Nephron (organoid): ENCODE measurements around the gene GRIK3.

Experiments used
- H3K27ac Mint-ChIP-seq, 3 experiments: 2 replicates each; pipeline ENCODE4 v1.8.0; 2020; ENCODE audit warnings: mixed read lengths in 3 of 3, mild to moderate bottlenecking in 2 of 3, moderate library complexity in 1 of 3
- H3K27me3 Mint-ChIP-seq: 2 replicates; pipeline ENCODE4 v1.8.0; 2021; ENCODE audit warnings: low read depth, mild to moderate bottlenecking, moderate library complexity, mixed read lengths
- H3K36me3 Mint-ChIP-seq: 2 replicates; pipeline ENCODE4 v1.8.0; 2020; ENCODE audit warnings: low read depth, mixed read lengths
- H3K4me1 Mint-ChIP-seq: 2 replicates; pipeline ENCODE4 v1.8.0; 2020; ENCODE audit warnings: mixed read lengths
- H3K4me3 Mint-ChIP-seq, 3 experiments: 2 replicates each; pipeline ENCODE4 v1.8.0; 2020; ENCODE audit warnings: mild to moderate bottlenecking in 3 of 3, mixed read lengths in 3 of 3, moderate library complexity in 2 of 3
- H3K9me3 Mint-ChIP-seq: 2 replicates; pipeline ENCODE4 v1.8.0; 2020; ENCODE audit warnings: mixed read lengths
- TF ChIP-seq, protein P1 (sequence below), 3 experiments: fragments of 200-600 bp; sonication (generic); IDR thresholded peaks; one replicate each; pipeline ENCODE4 v1.5.0; 2021; ENCODE audit warnings: antibody characterized with exemption in 3 of 3; ENCODE audit not compliant: unreplicated experiment in 3 of 3

The GRIK3 gene

DNA sequence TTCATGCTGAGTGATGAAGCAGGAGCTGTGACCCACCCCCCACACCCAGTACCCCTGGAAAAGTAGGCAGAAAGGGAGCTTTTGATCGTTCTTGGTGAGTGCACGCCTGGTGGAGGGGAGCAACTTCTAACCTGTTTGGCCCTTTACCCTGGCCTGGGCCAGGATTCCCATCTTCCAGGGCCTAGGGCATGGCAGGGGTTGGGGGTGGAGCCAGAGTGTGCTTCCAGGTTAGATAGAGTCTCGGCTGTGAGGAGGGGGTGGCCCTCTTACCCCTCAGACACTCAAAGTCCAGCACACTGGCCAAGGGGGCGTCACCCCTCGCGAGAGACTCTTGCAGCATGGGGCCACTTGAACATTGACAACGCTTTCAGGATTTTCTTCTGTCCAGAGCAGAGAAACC is 236.6 kb downstream of the GRIK3 start:
- Mint-ChIP-seq H3K4me1 (no peaks in the 10 kb centered on the region), H3K36me3 (no peaks in the 10 kb centered on the region), H3K27me3 (peaks cover 17% of the 10 kb centered on the region), H3K4me3 (no peak overlapping the region), H3K9me3 (no peaks in the 10 kb centered on the region), H3K27ac (no peak overlapping the region)
- TF ChIP-seq, protein P1, sequence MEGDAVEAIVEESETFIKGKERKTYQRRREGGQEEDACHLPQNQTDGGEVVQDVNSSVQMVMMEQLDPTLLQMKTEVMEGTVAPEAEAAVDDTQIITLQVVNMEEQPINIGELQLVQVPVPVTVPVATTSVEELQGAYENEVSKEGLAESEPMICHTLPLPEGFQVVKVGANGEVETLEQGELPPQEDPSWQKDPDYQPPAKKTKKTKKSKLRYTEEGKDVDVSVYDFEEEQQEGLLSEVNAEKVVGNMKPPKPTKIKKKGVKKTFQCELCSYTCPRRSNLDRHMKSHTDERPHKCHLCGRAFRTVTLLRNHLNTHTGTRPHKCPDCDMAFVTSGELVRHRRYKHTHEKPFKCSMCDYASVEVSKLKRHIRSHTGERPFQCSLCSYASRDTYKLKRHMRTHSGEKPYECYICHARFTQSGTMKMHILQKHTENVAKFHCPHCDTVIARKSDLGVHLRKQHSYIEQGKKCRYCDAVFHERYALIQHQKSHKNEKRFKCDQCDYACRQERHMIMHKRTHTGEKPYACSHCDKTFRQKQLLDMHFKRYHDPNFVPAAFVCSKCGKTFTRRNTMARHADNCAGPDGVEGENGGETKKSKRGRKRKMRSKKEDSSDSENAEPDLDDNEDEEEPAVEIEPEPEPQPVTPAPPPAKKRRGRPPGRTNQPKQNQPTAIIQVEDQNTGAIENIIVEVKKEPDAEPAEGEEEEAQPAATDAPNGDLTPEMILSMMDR (IDR thresholded peaks at IDR 0.05; ENCODE audit: unreplicated experiment in 3 of 3), result no peak

DNA sequence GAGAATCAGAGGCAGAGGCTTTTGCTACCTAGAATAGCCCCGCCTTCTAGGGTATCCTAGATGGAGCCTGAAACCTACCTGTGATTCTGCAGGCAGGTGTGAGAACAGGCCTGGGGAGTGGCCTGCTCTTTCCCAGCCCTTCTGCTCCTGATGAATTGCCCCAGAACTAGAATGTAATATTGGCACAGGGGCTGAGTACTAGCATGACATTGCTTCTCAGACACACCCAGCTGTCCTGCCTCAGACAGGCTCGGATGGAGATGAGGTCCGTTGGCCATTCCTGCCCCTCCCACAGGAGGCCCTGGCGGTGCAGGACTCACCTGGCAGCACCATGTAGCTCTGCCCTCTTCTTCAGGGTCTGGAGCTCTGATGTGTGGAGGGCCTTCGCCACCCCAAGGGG is 237.6 kb downstream of the GRIK3 start:
- H3K9me3 Mint-ChIP-seq, result no peaks in the 10 kb centered on the region
- no peaks in the 10 kb centered on the region for H3K36me3 Mint-ChIP-seq
- H3K27me3 Mint-ChIP-seq, result peaks cover 17% of the 10 kb centered on the region
- TF ChIP-seq, protein P1 (IDR thresholded peaks at IDR 0.05; ENCODE audit: unreplicated experiment in 3 of 3), result no peak
- no peak overlapping the region for H3K27ac Mint-ChIP-seq
- H3K4me3 Mint-ChIP-seq, result no peak overlapping the region
- no peaks in the 10 kb centered on the region for H3K4me1 Mint-ChIP-seq

DNA sequence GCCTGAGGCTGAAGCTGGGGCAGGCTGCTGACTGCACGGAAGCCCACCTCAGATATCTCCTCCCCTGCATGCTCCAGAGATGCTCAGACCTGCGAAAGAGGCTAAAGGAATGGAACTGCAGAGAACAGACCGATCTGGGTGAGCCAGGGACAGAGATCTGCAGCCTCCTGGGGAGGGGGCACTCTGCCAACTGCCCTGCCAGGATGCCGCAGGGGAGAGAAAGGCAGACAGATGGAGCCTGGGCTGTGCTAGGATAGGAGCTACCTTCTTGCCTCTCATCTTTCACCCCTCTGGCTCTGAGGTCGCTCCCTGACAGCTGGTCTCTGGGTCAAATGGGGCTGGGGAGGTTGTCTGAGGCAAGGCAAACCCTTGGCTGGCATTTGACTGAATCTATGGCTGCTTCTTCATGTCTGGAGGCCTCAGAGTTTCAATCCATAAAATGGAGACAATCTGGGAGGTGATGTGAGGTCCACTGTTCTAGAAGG is 238.2 kb downstream of the GRIK3 start:
- no peak overlapping the region for H3K27ac Mint-ChIP-seq
- no peaks in the 10 kb centered on the region for H3K9me3 Mint-ChIP-seq
- TF ChIP-seq, protein P1 (IDR thresholded peaks at IDR 0.05; ENCODE audit: unreplicated experiment in 3 of 3), result no peak

DNA sequence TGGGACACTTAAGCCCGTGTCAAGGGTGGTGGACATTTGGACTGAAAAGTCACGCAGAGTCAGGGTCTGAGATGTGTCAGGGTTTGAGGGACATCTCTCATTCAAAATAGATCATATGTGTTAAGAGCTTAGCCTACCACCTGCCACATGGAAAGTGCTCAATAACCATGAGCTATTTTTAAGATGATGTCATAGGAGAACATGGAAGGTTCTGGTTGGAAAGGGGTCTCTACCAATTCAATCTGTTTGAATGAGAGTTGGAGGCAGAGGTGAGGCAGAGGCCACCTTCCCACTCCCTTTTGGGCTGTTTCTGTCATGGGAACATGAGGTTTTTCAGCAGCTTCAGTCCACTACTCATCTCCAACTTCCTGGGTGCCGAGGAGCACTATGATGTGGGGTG is 239.9 kb downstream of the GRIK3 start:
- Mint-ChIP-seq H3K4me1 (no peaks in the 10 kb centered on the region), H3K4me3 (no peak overlapping the region), H3K27me3 (peaks cover 18% of the 10 kb centered on the region), H3K27ac (no peak overlapping the region), H3K9me3 (no peaks in the 10 kb centered on the region), H3K36me3 (no peaks in the 10 kb centered on the region)
- TF ChIP-seq, protein P1 (IDR thresholded peaks at IDR 0.05; ENCODE audit: unreplicated experiment in 3 of 3), result no peak

More for the DNA sequence above, 238.2 kb downstream of the GRIK3 start:
- Mint-ChIP-seq H3K36me3 (no peaks in the 10 kb centered on the region), H3K27me3 (peaks cover 13% of the 10 kb centered on the region), H3K4me1 (no peaks in the 10 kb centered on the region), H3K4me3 (no peak overlapping the region)

DNA sequence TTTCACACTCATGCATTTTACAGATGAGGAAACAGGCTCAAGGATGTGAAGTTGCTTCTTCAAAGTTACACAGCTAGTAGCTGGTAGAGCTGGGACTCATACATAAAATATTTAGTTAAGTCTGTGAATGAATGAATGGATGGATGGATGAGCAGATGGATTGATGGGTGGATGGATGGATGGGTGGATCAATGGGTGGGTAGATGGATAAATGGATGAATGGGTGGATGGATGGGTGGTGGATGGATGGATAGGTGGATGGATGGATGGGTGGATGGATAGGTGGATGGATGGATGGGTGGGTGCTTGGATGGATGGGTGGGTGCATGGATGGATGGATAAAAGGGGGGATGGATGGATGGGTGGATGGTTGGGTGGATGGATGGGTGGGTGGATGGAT is 240.9 kb downstream of the GRIK3 start:
- H3K4me3 Mint-ChIP-seq, result no peak overlapping the region
- H3K27ac Mint-ChIP-seq, result no peak overlapping the region
- H3K36me3 Mint-ChIP-seq, result no peaks in the 10 kb centered on the region
- no peaks in the 10 kb centered on the region for H3K4me1 Mint-ChIP-seq
- peaks cover 26% of the 10 kb centered on the region for H3K27me3 Mint-ChIP-seq
- TF ChIP-seq, protein P1 (IDR thresholded peaks at IDR 0.05; ENCODE audit: unreplicated experiment in 3 of 3), result no peak
- H3K9me3 Mint-ChIP-seq, result no peaks in the 10 kb centered on the region

DNA sequence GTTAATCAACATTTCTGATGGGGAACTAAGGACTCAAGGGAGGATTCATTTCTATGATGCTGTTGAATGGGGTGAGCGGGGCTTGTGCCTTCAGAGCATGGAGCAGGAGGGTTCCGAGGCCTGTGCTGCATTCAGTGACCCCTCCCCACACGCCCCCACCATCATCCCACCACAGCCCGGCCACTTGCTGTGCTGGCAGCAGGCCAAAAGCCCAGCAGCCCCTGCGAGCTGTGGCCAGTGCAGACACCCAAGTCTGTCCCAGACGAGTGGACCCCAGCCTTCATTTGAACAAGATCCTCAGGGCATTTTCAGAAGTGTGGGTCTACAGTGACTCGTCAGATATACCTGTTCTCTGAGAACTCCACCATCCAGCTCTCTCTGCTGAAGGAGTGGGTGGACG is 242.0 kb downstream of the GRIK3 start:
- Mint-ChIP-seq H3K27ac (no peak overlapping the region), H3K9me3 (no peaks in the 10 kb centered on the region), H3K4me3 (no peak overlapping the region), H3K36me3 (no peaks in the 10 kb centered on the region), H3K27me3 (peaks cover 36% of the 10 kb centered on the region), H3K4me1 (no peaks in the 10 kb centered on the region)
- TF ChIP-seq, protein P1 (IDR thresholded peaks at IDR 0.05; ENCODE audit: unreplicated experiment in 3 of 3), result no peak
